ENCODE data around the gene DDHD1.

Gene DDHD1

GRCh38 chr14:53001787-53002378 lies 151.2 kb downstream of the DDHD1 start:
- H3K4me3 ChIP-seq (ENCODE audit: low read depth, low read length): no peak overlapping the region

DNA sequence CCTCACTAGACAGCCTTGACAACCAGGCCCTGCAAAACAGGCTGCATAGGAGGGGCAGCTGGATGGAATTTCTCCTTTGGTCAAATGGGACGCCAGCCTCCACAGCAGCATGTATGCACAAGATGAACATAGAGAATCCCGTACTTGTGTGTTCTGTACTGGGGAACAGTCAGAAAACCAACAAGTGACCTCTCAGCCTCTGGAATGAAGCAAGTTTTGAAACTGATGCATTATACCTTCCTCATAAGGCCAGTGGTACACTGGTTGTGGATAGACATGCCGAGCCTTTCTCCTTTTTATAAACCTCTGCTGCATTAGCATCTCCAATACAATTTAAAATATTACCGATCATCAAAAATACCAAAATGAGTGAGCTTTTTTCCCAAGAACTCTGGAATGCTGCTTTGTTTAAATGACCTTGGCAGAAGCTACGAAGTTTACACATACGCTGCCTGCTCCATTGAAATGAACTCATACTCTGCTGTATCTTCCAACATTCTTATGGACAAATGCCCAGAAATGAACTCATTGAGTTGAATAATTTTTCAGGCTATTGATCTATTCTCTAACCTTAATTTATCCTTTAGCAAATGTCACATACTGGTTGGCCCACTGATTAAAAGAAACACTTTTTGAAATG lies 154.6 kb downstream of the DDHD1 start:
- no peak overlapping the region for H3K4me3 ChIP-seq (ENCODE audit: low read depth, low read length)

DNA sequence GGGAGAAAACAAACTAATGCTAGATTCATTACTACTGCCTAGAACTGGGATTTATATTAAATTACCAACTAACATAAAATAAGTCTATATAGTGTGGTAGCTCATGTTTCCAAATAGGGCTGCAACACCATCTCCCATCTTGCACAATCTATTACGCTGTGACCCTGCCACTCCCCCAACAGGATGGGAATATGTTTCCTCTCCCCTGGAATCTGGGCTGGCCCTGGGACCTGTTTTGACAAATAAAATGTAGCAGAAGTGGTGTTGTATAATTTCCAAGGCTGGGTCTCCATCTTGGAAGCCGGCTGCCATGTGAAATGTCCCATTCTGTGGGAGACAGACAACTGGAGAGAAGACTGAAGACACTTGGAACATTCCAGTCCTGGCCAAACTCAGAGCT lies 156.6 kb downstream of the DDHD1 start:
- H3K4me3 ChIP-seq (ENCODE audit: low read depth, low read length): no peak overlapping the region

GRCh38 chr14:52995998-52996397 lies 157.1 kb downstream of the DDHD1 start:
- no peak overlapping the region for H3K4me3 ChIP-seq (ENCODE audit: low read depth, low read length)

- H3K4me3 ChIP-seq (ENCODE audit: low read depth, low read length): no peak overlapping the region
These were observed 160.8 kb downstream of the DDHD1 start for GRCh38 chr14:52992236-52992870.

GRCh38 chr14:52988139-52988538 lies 165.0 kb downstream of the DDHD1 start:
- H3K4me3 ChIP-seq (ENCODE audit: low read depth, low read length): no peak overlapping the region

- H3K4me3 ChIP-seq (ENCODE audit: low read depth, low read length): no peak overlapping the region
These were observed 165.6 kb downstream of the DDHD1 start for GRCh38 chr14:52987514-52987913.

DNA sequence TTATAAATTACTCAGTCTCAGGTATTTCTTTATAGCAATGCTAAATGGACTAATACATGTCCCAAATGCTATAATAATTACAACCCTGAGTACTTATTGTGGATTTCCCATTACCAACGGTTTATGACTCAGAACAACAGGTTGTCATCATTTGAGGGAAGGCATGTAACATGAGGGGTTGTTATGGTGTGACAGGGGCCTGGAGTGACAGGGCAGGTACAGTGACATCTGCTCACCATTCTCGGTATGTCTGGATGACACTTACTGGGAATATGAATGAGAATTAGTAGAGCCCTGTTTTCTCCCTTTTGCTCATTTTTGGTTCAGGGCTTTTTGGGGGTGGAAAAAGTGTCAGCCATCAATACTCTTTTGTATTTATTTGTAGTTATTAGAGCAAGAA lies 166.1 kb downstream of the DDHD1 start:
- no peak overlapping the region for H3K4me3 ChIP-seq (ENCODE audit: low read depth, low read length)
